ENCODE results near the gene SLK. TPM values are rescaled to one million over a fixed set of nuclear protein-coding genes. Genes with fewer than 3 reads are reported as not detected.

Gene SLK
- polyA plus RNA-seq, 1 of the 3 experiments (the other 2 are of a cell fraction) = 4.0 TPM

DNA sequence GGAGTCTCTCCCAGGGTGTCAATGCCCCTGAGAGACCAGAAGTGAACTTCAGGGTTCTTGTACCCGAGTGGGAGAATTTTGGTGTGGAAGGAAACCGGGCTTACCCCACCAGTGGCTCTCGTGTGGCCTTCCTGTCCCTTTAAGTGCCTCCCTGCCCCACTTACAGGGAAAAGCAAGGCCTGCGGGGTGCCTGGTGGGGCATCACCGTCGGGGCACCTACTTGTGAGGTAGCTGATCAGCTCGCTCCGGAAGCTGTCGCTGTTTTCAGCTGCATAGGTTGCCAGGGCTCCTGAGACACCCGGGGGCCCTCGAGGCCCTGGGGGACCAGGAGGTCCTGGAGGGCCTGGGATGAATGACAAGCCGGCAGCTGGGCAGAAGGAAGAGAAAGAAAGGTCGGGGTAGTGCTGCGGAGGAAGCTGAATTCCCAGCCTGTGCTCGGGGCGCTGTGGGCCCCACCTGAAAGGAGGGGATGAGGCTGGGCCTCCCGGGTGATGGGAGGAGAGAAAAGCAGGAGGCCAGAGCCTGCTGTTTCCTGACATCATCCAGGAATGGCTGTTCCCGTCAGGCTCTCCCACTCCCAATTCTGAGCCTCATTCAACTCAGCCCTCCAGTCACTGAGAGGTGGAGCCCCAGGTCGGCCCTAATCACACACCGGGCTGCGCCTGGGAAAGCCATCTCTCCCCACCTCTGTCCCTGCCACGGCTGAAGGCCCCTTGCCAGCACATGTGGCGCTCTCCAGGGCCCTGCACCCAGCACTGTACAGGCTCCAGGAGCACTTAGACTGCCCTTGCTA is 67.7 kb downstream of the SLK start:
- POLR2A ChIA-PET = no interaction called here
- no peaks in the 10 kb centered on the region for H3K27me3 ChIP-seq (ENCODE audit: insufficient read depth)
- H4K20me1 ChIP-seq (ENCODE audit: insufficient read depth) = no peaks in the 10 kb centered on the region
- 81% methylated on average over 10 of the region's 23 CpGs for WGBS (ENCODE audit: low lambda C conversion rate)
- no peak overlapping the region for H3K9ac ChIP-seq
- no peaks in the 10 kb centered on the region for H3K79me2 ChIP-seq (ENCODE audit: insufficient read depth)
- no peak overlapping the region for H3K4me2 ChIP-seq
- no peak overlapping the region for H3K27ac ChIP-seq (ENCODE audit: low read depth in 2 of 2, low read length in 1 of 2)
- no peak for DNase-seq
- H3K4me3 ChIP-seq (ENCODE audit: low read depth in 2 of 2, low read length in 1 of 2) = no peak overlapping the region
- H3K9me3 ChIP-seq = no peaks in the 10 kb centered on the region
- H2AFZ ChIP-seq (ENCODE audit: low read depth) = no peak overlapping the region
- peaks cover 15 to 16% of the 10 kb centered on the region in 2 experiments for H3K36me3 ChIP-seq (replicated peaks in 1 of 2; ENCODE audit: control insufficient read depth in 1 of 2, insufficient read depth in 2 of 2, low read length in 1 of 2)
- H3K9me2 ChIP-seq = no peaks in the 10 kb centered on the region
- no peak for TF ChIP-seq EP300 (IDR thresholded peaks at IDR 0.05; ENCODE audit: borderline replicate concordance in 1 of 2, low read depth in 1 of 2, low read length in 1 of 2)
- no peak for TF ChIP-seq ELF1 (IDR thresholded peaks at IDR 0.05)
- no peak for TF ChIP-seq TEAD4 (IDR thresholded peaks at IDR 0.05; ENCODE audit: borderline replicate concordance, insufficient read depth)
- no peak for TF ChIP-seq SMC3 (IDR thresholded peaks at IDR 0.05; ENCODE audit: low read depth, low read length)
- TF ChIP-seq, protein P1, sequence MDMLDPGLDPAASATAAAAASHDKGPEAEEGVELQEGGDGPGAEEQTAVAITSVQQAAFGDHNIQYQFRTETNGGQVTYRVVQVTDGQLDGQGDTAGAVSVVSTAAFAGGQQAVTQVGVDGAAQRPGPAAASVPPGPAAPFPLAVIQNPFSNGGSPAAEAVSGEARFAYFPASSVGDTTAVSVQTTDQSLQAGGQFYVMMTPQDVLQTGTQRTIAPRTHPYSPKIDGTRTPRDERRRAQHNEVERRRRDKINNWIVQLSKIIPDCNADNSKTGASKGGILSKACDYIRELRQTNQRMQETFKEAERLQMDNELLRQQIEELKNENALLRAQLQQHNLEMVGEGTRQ (IDR thresholded peaks at IDR 0.05; ENCODE audit: borderline replicate concordance, low read depth, low read length) = no peak
- TF ChIP-seq, protein P2, sequence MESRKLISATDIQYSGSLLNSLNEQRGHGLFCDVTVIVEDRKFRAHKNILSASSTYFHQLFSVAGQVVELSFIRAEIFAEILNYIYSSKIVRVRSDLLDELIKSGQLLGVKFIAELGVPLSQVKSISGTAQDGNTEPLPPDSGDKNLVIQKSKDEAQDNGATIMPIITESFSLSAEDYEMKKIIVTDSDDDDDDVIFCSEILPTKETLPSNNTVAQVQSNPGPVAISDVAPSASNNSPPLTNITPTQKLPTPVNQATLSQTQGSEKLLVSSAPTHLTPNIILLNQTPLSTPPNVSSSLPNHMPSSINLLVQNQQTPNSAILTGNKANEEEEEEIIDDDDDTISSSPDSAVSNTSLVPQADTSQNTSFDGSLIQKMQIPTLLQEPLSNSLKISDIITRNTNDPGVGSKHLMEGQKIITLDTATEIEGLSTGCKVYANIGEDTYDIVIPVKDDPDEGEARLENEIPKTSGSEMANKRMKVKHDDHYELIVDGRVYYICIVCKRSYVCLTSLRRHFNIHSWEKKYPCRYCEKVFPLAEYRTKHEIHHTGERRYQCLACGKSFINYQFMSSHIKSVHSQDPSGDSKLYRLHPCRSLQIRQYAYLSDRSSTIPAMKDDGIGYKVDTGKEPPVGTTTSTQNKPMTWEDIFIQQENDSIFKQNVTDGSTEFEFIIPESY (IDR thresholded peaks at IDR 0.05; ENCODE audit: borderline replicate concordance, low read depth) = no peak
- TF ChIP-seq MEF2A (IDR thresholded peaks at IDR 0.05; ENCODE audit: borderline replicate concordance, low read depth) = no peak
- TF ChIP-seq, protein P3, sequence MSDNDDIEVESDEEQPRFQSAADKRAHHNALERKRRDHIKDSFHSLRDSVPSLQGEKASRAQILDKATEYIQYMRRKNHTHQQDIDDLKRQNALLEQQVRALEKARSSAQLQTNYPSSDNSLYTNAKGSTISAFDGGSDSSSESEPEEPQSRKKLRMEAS (IDR thresholded peaks at IDR 0.05; ENCODE audit: low read depth) = no peak
- TF ChIP-seq TAF1 (IDR thresholded peaks at IDR 0.05; ENCODE audit: borderline replicate concordance, low read depth, low read length) = no peak
- TF ChIP-seq YY1 (IDR thresholded peaks at IDR 0.05; ENCODE audit: low read depth) = no peak
- no peak for TF ChIP-seq GABPA (IDR thresholded peaks at IDR 0.05; ENCODE audit: low read depth)
- TF ChIP-seq, protein P4, sequence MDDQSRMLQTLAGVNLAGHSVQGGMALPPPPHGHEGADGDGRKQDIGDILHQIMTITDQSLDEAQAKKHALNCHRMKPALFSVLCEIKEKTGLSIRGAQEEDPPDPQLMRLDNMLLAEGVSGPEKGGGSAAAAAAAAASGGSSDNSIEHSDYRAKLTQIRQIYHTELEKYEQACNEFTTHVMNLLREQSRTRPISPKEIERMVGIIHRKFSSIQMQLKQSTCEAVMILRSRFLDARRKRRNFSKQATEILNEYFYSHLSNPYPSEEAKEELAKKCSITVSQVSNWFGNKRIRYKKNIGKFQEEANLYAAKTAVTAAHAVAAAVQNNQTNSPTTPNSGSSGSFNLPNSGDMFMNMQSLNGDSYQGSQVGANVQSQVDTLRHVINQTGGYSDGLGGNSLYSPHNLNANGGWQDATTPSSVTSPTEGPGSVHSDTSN (IDR thresholded peaks at IDR 0.05) = no peak
- TF ChIP-seq POLR2AphosphoS5 (IDR thresholded peaks at IDR 0.05; ENCODE audit: low read depth, low read length) = no peak
- TF ChIP-seq RFX5 (IDR thresholded peaks at IDR 0.05; ENCODE audit: low read length) = no peak
- no peak for TF ChIP-seq JUND (IDR thresholded peaks at IDR 0.05)
- no peak for TF ChIP-seq TCF12 (IDR thresholded peaks at IDR 0.05)
- no peak for TF ChIP-seq MXI1 (IDR thresholded peaks at IDR 0.05; ENCODE audit: low read depth, low read length)
- no peak for TF ChIP-seq RAD21 (IDR thresholded peaks at IDR 0.05; ENCODE audit: low read length)
- TF ChIP-seq GATA2 (CRISPR knock-in tag; IDR thresholded peaks at IDR 0.05) = no peak
- peaks cover 3% of the 10 kb centered on the region for H3F3A ChIP-seq (replicated peaks; ENCODE audit: insufficient read depth)
- H3K4me1 ChIP-seq (ENCODE audit: control insufficient read depth in 1 of 2, insufficient read depth in 2 of 2, low read depth in 1 of 2, low read length in 1 of 2) = no peaks in the 10 kb centered on the region
- CTCF ChIA-PET = interaction anchor here (1.2 to 1.4 kb wide), 2 partner anchors 10 to 25 kb away, joined by 3 read pairs; no protein-coding TSS in a partner anchor
